Sigmoid colon (tissue), 7 donors: ENCODE results near the gene NUP62. TPM values are rescaled to one million over a fixed set of nuclear protein-coding genes. Genes with fewer than 3 reads are reported as not detected.
"Not testable (repeated sequence)": the region's sequence is repeated elsewhere in the genome, so short reads cannot be mapped to it uniquely, and the experiment has no call there.

ENCODE experiments used
- DNase-seq: peaks from one replicate; pipeline ENCODE4 v3.0.0-alpha.2; 2019
- H3K27ac ChIP-seq, 4 donors: fragments of 200-600 bp; sonication (generic); one replicate each; pipeline ENCODE4 v1.5.1; 2016 to 2019; ENCODE audit warnings: mild to moderate bottlenecking in 1 of 4
- H3K27me3 ChIP-seq, 3 donors: fragments of 200-600 bp; sonication (generic); one replicate each; pipeline ENCODE4 v1.5.1; 2019; ENCODE audit warnings: mild to moderate bottlenecking in 1 of 3
- H3K36me3 ChIP-seq, 4 donors: fragments of 200-600 bp; sonication (generic); one replicate each; pipeline ENCODE4 v1.5.1; 2016 to 2019
- H3K4me1 ChIP-seq, 4 donors: fragments of 200-600 bp; sonication (generic); one replicate each; pipeline ENCODE4 v1.5.1; 2017 to 2019
- H3K4me3 ChIP-seq, 4 donors: fragments of 200-600 bp; sonication (generic); one replicate each; pipeline ENCODE4 v1.5.1; 2017 to 2019; ENCODE audit warnings: mild to moderate bottlenecking in 2 of 4, moderate library complexity in 1 of 4
- H3K9me3 ChIP-seq, 4 donors: fragments of 200-600 bp in 3 of 4; sonication (generic) in 3 of 4; one replicate each; pipeline versions ENCODE4 v1.5.1 to v1.6.1; 2013 to 2019
- EP300 ChIP-seq, 4 donors: sonication (generic); formaldehyde crosslinking; IDR thresholded peaks; one replicate each; pipeline ENCODE4 v1.6.1; 2017; ENCODE audit warnings: antibody characterized with exemption in 4 of 4
- POLR2A ChIP-seq, 2 donors: fragments of 450-650 bp; IDR thresholded peaks; one replicate each; pipeline ENCODE4 v1.6.1; 2016; ENCODE audit warnings: antibody characterized with exemption in 2 of 2, mild to moderate bottlenecking in 2 of 2, moderate library complexity in 2 of 2
- POLR2AphosphoS5 ChIP-seq, 4 donors: sonication (generic); formaldehyde crosslinking; IDR thresholded peaks; one replicate each; pipeline ENCODE4 v1.6.1; 2017; ENCODE audit warnings: antibody characterized with exemption in 4 of 4
- WGBS, 2 donors: extraction: QIAGEN DNeasy Blood & Tissue Kit; methylation state at CpG; one replicate each; pipeline ENCODE4 v1.1.7; 2013; 5-methylcytosine and 5-hydroxymethylcytosine counted together
- intact Hi-C: fragments of 100-400 bp; cut with DNase I; formaldehyde crosslinking; loops from one replicate; pipeline ENCODE4 v1.15.1; 2023
- polyA plus RNA-seq, 3 donors: library from polyadenylated mRNA; stranded (reverse); fragments of 200-250 nt; gene quantifications; one replicate each; pipeline ENCODE4 v1.2.3, GENCODE V29; 2013
- total RNA-seq, 4 donors: library from RNA; depleted of rRNA; stranded (reverse); fragments of >200 nt; gene quantifications; one replicate each; pipeline ENCODE4 v1.1.0, GENCODE V29; 2016
- TF ChIP-seq, protein P1 (sequence below), 4 experiments: fragments of 450-650 bp in 3 of 4; fragments of 200-600 bp in 1 of 4; IDR thresholded peaks; one replicate each; pipeline ENCODE4 v1.5.1; 2016 to 2019; ENCODE audit warnings: antibody characterized with exemption in 4 of 4, mild to moderate bottlenecking in 3 of 4, moderate library complexity in 2 of 4
- donor health status: healthy with polysubstance abuse.
- donor health status: Bipolar disorder and iron deficiency.
- donor health status: healthy.

Gene NUP62
- total and polyA plus RNA-seq, 7 donors, result 10.2 to 42.6 (median 25.7) TPM

DNA sequence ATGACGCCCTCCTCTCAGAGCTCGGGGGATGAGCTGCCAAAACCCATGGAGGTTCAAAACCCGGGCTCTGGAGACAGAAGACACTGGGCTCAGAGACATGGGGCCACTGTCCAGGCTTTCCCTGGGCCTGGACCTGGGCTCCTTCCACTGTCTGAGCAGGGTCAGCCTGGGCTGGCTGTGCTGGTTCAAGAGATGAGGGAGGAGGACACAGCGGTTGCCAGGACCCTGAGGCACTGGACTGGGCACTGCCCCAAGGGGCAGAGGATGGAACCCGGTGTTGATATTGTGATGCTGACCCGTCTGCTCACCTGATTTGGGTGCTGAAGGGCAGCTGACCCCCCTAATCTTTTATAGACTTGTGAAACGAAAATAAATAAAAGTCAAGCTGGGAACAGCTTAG is 45.7 kb upstream of the NUP62 start:
- WGBS, 2 donors, result 84 to 89% methylated on average over 7 of the region's 7 CpGs
- intact Hi-C loops, result no loop called here
- no peak overlapping the region for H3K4me3 ChIP-seq
- H3K36me3 ChIP-seq, result peaks cover 0 to 34% (median 0%) of the 10 kb centered on the region in 4 donors
- no peaks in the 10 kb centered on the region for H3K27me3 ChIP-seq
- no peaks in the 10 kb centered on the region for H3K9me3 ChIP-seq
- H3K4me1 ChIP-seq, result peaks cover 0 to 32% (median 27%) of the 10 kb centered on the region in 4 donors
- no peak for DNase-seq
- no peak overlapping the region for H3K27ac ChIP-seq
- TF ChIP-seq, protein P1, sequence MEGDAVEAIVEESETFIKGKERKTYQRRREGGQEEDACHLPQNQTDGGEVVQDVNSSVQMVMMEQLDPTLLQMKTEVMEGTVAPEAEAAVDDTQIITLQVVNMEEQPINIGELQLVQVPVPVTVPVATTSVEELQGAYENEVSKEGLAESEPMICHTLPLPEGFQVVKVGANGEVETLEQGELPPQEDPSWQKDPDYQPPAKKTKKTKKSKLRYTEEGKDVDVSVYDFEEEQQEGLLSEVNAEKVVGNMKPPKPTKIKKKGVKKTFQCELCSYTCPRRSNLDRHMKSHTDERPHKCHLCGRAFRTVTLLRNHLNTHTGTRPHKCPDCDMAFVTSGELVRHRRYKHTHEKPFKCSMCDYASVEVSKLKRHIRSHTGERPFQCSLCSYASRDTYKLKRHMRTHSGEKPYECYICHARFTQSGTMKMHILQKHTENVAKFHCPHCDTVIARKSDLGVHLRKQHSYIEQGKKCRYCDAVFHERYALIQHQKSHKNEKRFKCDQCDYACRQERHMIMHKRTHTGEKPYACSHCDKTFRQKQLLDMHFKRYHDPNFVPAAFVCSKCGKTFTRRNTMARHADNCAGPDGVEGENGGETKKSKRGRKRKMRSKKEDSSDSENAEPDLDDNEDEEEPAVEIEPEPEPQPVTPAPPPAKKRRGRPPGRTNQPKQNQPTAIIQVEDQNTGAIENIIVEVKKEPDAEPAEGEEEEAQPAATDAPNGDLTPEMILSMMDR (IDR thresholded peaks at IDR 0.05), result no peak
- no peak for TF ChIP-seq POLR2AphosphoS5 (IDR thresholded peaks at IDR 0.05)

DNA sequence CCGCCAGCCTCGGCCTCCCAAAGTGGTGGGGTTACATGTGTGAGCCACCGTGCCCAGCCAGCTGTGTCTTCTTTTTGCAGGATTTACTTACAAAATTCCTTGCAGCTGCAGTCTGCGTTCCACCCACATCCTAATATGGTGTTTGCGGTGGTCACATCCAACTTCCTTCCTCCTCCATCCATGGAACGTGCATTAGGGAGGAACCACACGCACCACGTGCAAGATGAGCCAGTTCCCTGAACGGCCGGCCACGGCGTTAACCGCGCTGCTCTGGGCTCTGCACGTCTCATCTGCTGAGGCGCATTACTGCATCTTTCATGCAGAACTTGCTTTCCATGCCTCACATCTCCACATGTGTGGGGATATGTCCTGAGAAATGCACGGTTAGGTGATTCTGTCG is 44.7 kb upstream of the NUP62 start:
- no peak for DNase-seq

DNA sequence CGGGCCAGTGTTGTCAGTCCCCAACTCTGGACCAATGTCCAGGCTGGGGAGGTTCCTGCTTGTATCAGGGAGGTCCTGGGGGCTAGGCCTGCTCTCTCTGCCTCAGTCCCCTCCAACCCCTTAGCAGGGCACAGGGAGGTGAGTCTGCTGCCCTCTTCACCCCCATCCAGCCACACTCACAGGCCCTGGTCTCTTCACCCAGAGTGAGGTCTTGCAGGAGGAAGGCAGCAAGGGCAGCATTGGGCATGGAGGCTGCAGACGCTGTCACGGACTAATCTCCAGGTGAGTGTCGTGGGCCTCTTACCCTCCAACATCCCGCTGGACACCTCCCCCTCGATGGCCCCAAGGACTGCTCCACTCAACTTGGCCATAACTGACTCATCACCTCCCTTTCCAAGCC is 43.5 kb upstream of the NUP62 start:
- H3K9me3 ChIP-seq, result no peaks in the 10 kb centered on the region
- TF ChIP-seq POLR2A (IDR thresholded peaks at IDR 0.05), result no peak
- peaks cover 0 to 19% (median 0%) of the 10 kb centered on the region in 4 donors for H3K36me3 ChIP-seq
- no peak overlapping the region for H3K4me3 ChIP-seq
- H3K27ac ChIP-seq, result no peak overlapping the region
- peaks cover 0 to 14% (median 12%) of the 10 kb centered on the region in 3 donors for H3K27me3 ChIP-seq
- WGBS, 2 donors, result 82 to 87% methylated on average over 6 of the region's 6 CpGs
- intact Hi-C loops, result no loop called here
- DNase-seq, result no peak
- peaks cover 0 to 20% (median 17%) of the 10 kb centered on the region in 4 donors for H3K4me1 ChIP-seq

More for the DNA sequence above, 44.7 kb upstream of the NUP62 start:
- Histone ChIP-seq H3K4me3 (no peak overlapping the region), H3K9me3 (no peaks in the 10 kb centered on the region), H3K36me3 (peaks cover 0 to 29% (median 0%) of the 10 kb centered on the region in 4 donors), H3K27ac (no peak overlapping the region), H3K4me1 (peaks cover 0 to 31% (median 27%) of the 10 kb centered on the region in 4 donors), H3K27me3 (peaks cover 0 to 3% (median 1%) of the 10 kb centered on the region in 3 donors)
- intact Hi-C loops, result no loop called here
- TF ChIP-seq POLR2AphosphoS5 (IDR thresholded peaks at IDR 0.05) (no peak), POLR2A (IDR thresholded peaks at IDR 0.05) (no peak), EP300 (IDR thresholded peaks at IDR 0.05) (no peak)
- TF ChIP-seq, protein P1 (IDR thresholded peaks at IDR 0.05), result no peak
- 84 to 89% methylated on average over 18 of the region's 18 CpGs for WGBS, 2 donors

DNA sequence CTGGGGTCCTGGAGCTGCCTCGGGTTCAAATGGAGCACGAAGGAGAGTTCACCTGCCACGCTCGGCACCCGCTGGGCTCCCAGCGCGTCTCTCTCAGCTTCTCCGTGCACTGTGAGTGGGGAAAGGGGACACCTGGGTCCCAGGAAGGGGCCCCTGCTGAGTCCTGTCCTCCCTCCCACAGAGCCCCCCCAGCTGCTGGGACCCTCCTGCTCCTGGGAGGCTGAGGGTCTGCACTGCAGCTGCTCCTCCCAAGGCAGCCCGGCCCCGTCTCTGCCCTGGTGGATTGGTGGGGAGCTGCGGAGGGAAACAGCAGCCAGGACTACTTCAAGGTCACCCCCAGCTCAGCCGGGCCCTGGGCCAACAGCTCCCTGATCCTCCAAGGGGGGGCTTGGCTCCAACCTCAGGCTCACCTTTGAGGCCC is 42.7 kb upstream of the NUP62 start:
- intact Hi-C loops, result no loop called here
- Histone ChIP-seq H3K27ac (no peak overlapping the region), H3K4me1 (peaks cover 0 to 12% (median 9%) of the 10 kb centered on the region in 4 donors), H3K9me3 (no peaks in the 10 kb centered on the region), H3K4me3 (no peak overlapping the region), H3K36me3 (peaks cover 0 to 15% (median 0%) of the 10 kb centered on the region in 4 donors), H3K27me3 (peaks cover 0 to 21% (median 12%) of the 10 kb centered on the region in 3 donors)
- WGBS, 2 donors, result 54 to 74% methylated on average over 12 of the region's 12 CpGs
- no peak for DNase-seq
- TF ChIP-seq EP300 (IDR thresholded peaks at IDR 0.05) (no peak), POLR2AphosphoS5 (IDR thresholded peaks at IDR 0.05) (no peak)

DNA sequence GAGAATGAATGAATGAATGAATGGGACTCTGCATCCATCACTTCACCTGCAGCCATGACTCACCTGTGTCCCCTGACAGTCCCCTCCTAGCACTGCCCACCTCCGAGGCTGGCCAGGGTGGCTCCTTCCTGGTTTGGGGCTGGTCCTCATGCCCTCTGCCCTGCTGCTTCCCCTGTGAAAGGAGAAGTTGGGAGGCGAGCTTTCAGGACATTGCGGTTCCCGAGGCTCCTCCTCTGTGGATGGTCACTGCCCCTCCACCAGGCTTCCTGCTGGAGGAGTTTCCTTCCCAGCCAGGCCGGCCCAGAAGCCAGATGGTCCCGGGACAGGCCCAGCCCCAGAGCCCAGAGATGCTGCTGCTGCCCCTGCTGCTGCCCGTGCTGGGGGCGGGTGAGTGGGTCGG is 40.1 kb upstream of the NUP62 start:
- H3K9me3 ChIP-seq, intact Hi-C loops, H3K27ac ChIP-seq, H3K4me1 ChIP-seq, H3K36me3 ChIP-seq, DNase-seq, H3K4me3 ChIP-seq: not testable (repeated sequence)
- WGBS, 2 donors, result 20 to 28% methylated on average over 4 to 5 of the region's 9 CpGs
- peaks cover 0 to 30% (median 12%) of the 10 kb centered on the region in 3 donors for H3K27me3 ChIP-seq

DNA sequence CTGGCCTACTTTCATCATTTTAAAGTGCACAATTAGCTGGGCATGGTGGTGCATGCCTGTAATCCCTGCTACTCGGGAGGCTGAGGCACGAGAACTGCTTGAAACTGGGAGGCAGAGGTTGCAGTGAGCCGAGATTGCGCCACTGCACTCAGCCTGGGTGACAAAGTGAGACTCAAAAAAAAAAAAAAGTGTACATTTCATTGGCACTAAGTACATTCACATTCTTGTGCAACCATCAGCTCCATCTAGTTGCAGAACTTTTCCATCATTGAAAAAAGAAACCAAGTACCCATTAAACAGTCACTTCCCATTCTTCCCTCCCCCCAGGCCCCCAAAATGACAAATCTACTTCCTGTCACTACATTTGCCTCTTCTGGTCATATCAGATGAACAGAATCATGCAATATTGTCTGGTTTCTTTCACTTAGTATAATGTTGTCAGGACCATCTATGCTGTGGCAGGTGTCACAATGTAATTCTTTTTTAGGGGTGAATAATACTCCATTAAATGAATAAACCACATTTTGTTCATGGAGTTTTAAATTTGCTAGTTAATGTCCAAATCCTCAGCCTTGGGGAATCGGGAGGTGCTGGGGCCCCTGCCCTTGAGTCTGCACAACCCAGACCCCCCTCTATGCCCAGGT is 39.1 kb upstream of the NUP62 start:
- peaks cover 0 to 9% (median 7%) of the 10 kb centered on the region in 4 donors for H3K4me1 ChIP-seq
- H3K27me3 ChIP-seq, result peaks cover 0 to 30% (median 12%) of the 10 kb centered on the region in 3 donors
- TF ChIP-seq POLR2AphosphoS5 (IDR thresholded peaks at IDR 0.05), result no peak
- no peak for TF ChIP-seq EP300 (IDR thresholded peaks at IDR 0.05)
- TF ChIP-seq, protein P1 (IDR thresholded peaks at IDR 0.05), result no peak
- no peak for TF ChIP-seq POLR2A (IDR thresholded peaks at IDR 0.05)
- DNase-seq, result no peak
- no peaks in the 10 kb centered on the region for H3K36me3 ChIP-seq
- H3K9me3 ChIP-seq, result no peaks in the 10 kb centered on the region
- H3K4me3 ChIP-seq, result no peak overlapping the region
- WGBS, 2 donors, result 70 to 82% methylated on average over 5 of the region's 5 CpGs
- no peak overlapping the region for H3K27ac ChIP-seq
- intact Hi-C loops, result no loop called here

DNA sequence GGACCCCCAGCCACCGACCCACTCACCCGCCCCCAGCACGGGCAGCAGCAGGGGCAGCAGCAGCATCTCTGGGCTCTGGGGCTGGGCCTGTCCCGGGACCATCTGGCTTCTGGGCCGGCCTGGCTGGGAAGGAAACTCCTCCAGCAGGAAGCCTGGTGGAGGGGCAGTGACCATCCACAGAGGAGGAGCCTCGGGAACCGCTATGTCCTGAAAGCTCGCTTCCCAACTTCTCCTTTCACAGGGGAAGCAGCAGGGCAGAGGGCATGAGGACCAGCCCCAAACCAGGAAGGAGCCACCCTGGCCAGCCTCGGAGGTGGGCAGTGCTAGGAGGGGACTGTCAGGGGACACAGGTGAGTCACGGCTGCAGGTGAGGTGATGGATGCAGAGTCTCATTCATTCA is 31.7 kb upstream of the NUP62 start, which contains the start of gene SIGLEC11:
Gene SIGLEC11 (minus strand): TSS at position 193 of the 400 bp plus-strand sequence. CDS start 91 bp downstream, at position 102.
- H3K4me1 ChIP-seq, intact Hi-C loops, H3K27ac ChIP-seq, H3K9me3 ChIP-seq, H3K4me3 ChIP-seq, DNase-seq, H3K36me3 ChIP-seq: not testable (repeated sequence)
- H3K27me3 ChIP-seq, result peaks cover 0 to 21% (median 0%) of the 10 kb centered on the region in 3 donors
- WGBS, 2 donors, result 60 to 78% methylated on average over 5 of the region's 10 CpGs

DNA sequence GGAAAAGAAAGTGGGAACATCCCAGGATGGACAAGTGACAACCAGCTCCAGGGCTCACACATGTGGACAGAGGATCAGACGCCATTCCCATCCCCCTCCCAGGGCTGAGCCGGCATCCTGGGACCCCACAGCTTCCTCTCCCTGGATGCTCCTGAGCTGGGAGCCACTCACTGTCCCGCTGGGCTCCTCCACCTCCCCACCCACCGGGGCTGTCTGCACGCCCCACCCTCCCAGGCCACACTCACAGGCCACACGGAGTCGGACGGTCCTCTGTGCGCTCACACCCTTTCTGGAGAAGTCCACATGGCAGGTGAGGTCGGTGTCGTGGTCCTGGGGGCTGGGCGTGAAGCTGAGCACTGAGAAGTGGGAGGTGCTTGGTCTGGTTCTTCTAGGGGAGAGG is 30.6 kb upstream of the NUP62 start:
- intact Hi-C loops, H3K4me1 ChIP-seq, H3K27ac ChIP-seq, H3K9me3 ChIP-seq, DNase-seq, H3K36me3 ChIP-seq, H3K4me3 ChIP-seq: not testable (repeated sequence)
- 27 to 35% methylated on average over 2 of the region's 12 CpGs for WGBS, 2 donors
- H3K27me3 ChIP-seq, result peaks cover 0 to 17% (median 0%) of the 10 kb centered on the region in 3 donors

DNA sequence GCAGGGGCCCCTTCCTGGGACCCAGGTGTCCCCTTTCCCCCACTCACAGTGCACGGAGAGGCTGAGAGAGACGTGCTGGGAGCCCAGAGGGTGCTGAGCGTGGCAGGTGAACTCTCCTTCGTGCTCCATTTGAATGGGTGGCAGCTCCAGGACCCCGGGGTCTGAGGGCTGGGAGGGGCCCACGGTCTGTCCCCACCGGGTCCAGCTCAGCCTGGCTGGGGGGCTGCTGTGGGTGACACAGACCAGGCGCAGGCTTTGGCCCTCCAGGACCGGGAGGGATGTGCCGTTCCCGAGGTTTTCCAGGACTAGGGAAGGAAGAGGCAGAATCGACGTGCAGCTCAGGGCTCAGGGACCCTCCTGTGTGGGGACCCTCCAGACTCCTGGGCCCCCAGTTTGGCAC is 29.3 kb upstream of the NUP62 start:
- H3K9me3 ChIP-seq, H3K4me3 ChIP-seq, H3K27ac ChIP-seq, intact Hi-C loops, H3K36me3 ChIP-seq, DNase-seq: not testable (repeated sequence)
- Histone ChIP-seq H3K4me1 (peaks cover 0 to 22% (median 20%) of the 10 kb centered on the region in 4 donors), H3K27me3 (peaks cover 0 to 17% (median 0%) of the 10 kb centered on the region in 3 donors)
- 70 to 72% methylated on average over 13 of the region's 13 CpGs for WGBS, 2 donors
